HepG2 (cell line): Measurements from ENCODE around the gene CDT1. TPM values are rescaled to one million over a fixed set of nuclear protein-coding genes. Genes with fewer than 3 reads are reported as not detected.

Source experiments
- CEBPZ ChIP-seq: IDR thresholded peaks from 2 replicates; pipeline ENCODE4 v1.6.1; 2012; ENCODE audit warnings: low read length, improper control_type of control experiment
- E2F5 ChIP-seq: sonication (generic); formaldehyde crosslinking; conservative IDR thresholded peaks from 2 replicates; pipeline ENCODE4 v1.4.0; 2020; ENCODE audit warnings: missing genetic modification reagents
- GATAD1 ChIP-seq: IDR thresholded peaks from 2 replicates; pipeline ENCODE4 v1.6.1; 2016; ENCODE audit warnings: missing genetic modification reagents, missing compliant biosample characterization
- HOXD1 ChIP-seq: sonication (generic); formaldehyde crosslinking; IDR thresholded peaks from 2 replicates; pipeline ENCODE4 v1.5.0; 2020; ENCODE audit warnings: missing genetic modification reagents
- KDM1A ChIP-seq: IDR thresholded peaks from 2 replicates; pipeline ENCODE4 v1.6.1; 2016; ENCODE audit warnings: missing compliant biosample characterization
- MXI1 ChIP-seq: IDR thresholded peaks from 3 replicates; pipeline ENCODE4 v1.6.1; 2012; ENCODE audit warnings: low read depth, low read length, inconsistent platforms, borderline replicate concordance
- RNF2 ChIP-seq: fragments of 450-650 bp; conservative IDR thresholded peaks from 2 replicates; pipeline ENCODE4 v1.6.1; 2016; ENCODE audit warnings: low read depth
- SCMH1 ChIP-seq: sonication (generic); formaldehyde crosslinking; IDR thresholded peaks from 2 replicates; pipeline ENCODE4 v1.9.0; 2021; ENCODE audit warnings: missing genetic modification reagents, mild to moderate bottlenecking, borderline replicate concordance
- ZFX ChIP-seq: sonication (generic); formaldehyde crosslinking; IDR thresholded peaks from 2 replicates; pipeline ENCODE4 v1.4.0; 2020; ENCODE audit warnings: mild to moderate bottlenecking, low read depth, missing genetic modification reagents, moderate library complexity
- ZFYVE20 ChIP-seq: sonication (generic); formaldehyde crosslinking; IDR thresholded peaks from 2 replicates; pipeline ENCODE4 v1.8.0; 2023; ENCODE audit warnings: low read depth, mild to moderate bottlenecking, moderate library complexity, missing genetic modification reagents, borderline replicate concordance
- ZGPAT ChIP-seq: IDR thresholded peaks from 2 replicates; pipeline ENCODE4 v1.6.1; 2016; ENCODE audit warnings: mild to moderate bottlenecking
- ZNF280D ChIP-seq: sonication (generic); formaldehyde crosslinking; IDR thresholded peaks from 2 replicates; pipeline ENCODE4 v1.5.1; 2020; ENCODE audit warnings: mild to moderate bottlenecking, missing genetic modification reagents
- ZNF607 ChIP-seq: sonication (generic); formaldehyde crosslinking; IDR thresholded peaks from 2 replicates; pipeline ENCODE4 v1.5.1; 2020; ENCODE audit warnings: missing genetic modification reagents, mild to moderate bottlenecking, borderline replicate concordance
- ZNF691 ChIP-seq: sonication (generic); formaldehyde crosslinking; IDR thresholded peaks from 2 replicates; pipeline ENCODE4 v1.4.0; 2020; ENCODE audit warnings: missing genetic modification reagents, low read depth, mild to moderate bottlenecking, borderline replicate concordance
- polyA plus RNA-seq, 8 experiments: library from polyadenylated mRNA; depleted of rRNA in 3 of 8; stranded (reverse) in 7 of 8; unstranded in 1 of 8; fragments of >200 nt; fragmentation: Illumina TruSeq in 4 of 8; extraction: Trizol in 4 of 8; gene quantifications; 2 replicates each; pipeline versions ENCODE4 v1.2.1 to v1.2.3, GENCODE V29; 2011 to 2016; ENCODE audit warnings: low read depth in 4 of 8, missing spikeins in 1 of 8, mixed read lengths in 1 of 8; ENCODE audit not compliant: insufficient read depth in 1 of 8
- total RNA-seq, 5 experiments: library from RNA; depleted of rRNA; stranded (reverse); fragments of >200 nt; fragmentation: Illumina TruSeq; extraction: Trizol; gene quantifications; 2 replicates each; pipeline ENCODE4 v1.2.3, GENCODE V29; 2016; ENCODE audit warnings: low read depth in 1 of 5
- TF ChIP-seq, protein P1 (sequence below): sonication (generic); formaldehyde crosslinking; IDR thresholded peaks from 2 replicates; pipeline ENCODE4 v1.9.0; 2021; ENCODE audit warnings: missing genetic modification reagents, borderline replicate concordance

The CDT1 gene
- total and polyA plus RNA-seq, 2 of the 13 experiments (the other 11 are each of a cell fraction or from before 2014, with no cell fraction given): 23.1 to 23.8 TPM

DNA sequence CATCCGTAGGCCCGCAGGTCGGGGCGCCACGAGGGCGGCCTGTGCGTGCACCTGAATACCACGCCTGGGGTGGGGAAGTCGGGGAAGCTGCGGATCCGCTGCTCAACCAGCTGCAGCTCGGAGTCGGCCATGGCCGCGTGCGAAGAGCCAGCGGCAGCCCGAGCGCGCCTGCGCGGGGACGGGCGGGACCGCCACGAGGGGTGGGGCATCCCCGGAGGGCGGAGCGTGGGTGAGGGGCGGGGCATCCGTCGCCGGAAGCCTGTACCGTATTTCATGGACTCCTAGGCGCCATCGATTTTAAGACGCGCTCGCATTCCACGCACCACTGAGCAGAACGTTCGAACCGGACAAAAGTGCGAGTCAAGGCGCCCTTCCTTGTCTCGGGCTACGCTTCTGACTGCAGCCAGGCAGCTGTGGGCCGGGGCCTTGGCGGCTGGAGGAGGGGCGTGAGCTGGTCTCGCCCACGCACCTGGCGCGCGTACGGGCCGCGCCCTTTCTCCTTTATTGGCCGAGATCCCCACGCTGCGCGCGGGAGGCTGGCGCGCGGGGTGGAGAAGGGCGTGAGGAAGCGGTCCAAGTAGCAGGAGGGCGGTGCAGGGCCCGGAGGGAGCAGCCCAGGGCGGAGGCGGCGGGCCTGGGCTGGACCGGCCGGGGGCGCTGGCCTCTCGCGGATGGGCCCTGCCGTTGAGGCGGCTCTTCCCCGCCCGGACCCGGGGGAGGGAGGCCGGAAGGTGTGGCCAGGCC, 8.4 kb downstream of the CDT1 start, which contains the start of gene APRT (continued):
- TF ChIP-seq, protein P1, sequence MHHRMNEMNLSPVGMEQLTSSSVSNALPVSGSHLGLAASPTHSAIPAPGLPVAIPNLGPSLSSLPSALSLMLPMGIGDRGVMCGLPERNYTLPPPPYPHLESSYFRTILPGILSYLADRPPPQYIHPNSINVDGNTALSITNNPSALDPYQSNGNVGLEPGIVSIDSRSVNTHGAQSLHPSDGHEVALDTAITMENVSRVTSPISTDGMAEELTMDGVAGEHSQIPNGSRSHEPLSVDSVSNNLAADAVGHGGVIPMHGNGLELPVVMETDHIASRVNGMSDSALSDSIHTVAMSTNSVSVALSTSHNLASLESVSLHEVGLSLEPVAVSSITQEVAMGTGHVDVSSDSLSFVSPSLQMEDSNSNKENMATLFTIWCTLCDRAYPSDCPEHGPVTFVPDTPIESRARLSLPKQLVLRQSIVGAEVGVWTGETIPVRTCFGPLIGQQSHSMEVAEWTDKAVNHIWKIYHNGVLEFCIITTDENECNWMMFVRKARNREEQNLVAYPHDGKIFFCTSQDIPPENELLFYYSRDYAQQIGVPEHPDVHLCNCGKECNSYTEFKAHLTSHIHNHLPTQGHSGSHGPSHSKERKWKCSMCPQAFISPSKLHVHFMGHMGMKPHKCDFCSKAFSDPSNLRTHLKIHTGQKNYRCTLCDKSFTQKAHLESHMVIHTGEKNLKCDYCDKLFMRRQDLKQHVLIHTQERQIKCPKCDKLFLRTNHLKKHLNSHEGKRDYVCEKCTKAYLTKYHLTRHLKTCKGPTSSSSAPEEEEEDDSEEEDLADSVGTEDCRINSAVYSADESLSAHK (CRISPR knock-in tag): no peak
- TF ChIP-seq ZNF607 (CRISPR knock-in tag): peak; percentile 87; the same call in 1 of the 2 replicates
- TF ChIP-seq ZFX (CRISPR knock-in tag): peak; percentile 92
- TF ChIP-seq CEBPZ: no peak
- no peak; the same call in 1 of the 2 replicates for TF ChIP-seq RNF2
- peak; percentile 97 for TF ChIP-seq ZGPAT (CRISPR knock-in tag)
- no peak for TF ChIP-seq SCMH1 (CRISPR knock-in tag)
- TF ChIP-seq E2F5 (CRISPR knock-in tag): peak; percentile 15
- TF ChIP-seq ZNF280D: peak; percentile 13
- no peak; the same call in 1 of the 2 replicates for TF ChIP-seq ZFYVE20
- TF ChIP-seq MXI1: peak; percentile 79; the same call in 2 of the 3 replicates
- TF ChIP-seq GATAD1 (CRISPR knock-in tag): peak; percentile 63
- TF ChIP-seq ZNF691 (CRISPR knock-in tag): peak; percentile 90; the same call in 1 of the 2 replicates
- no peak; the same call in 1 of the 2 replicates for TF ChIP-seq KDM1A
- TF ChIP-seq HOXD1: peak; percentile 75; the same call in 1 of the 2 replicates
